ENCODE data around the gene SSBP4. TPM values are rescaled to one million over a fixed set of nuclear protein-coding genes. Genes with fewer than 3 reads are reported as not detected.

Gene SSBP4
- total RNA-seq, 1 donor from 2014 or later = 28.5 TPM

GRCh38 chr19:18385675-18386542 is 33.3 kb upstream of the SSBP4 start, which contains the start of gene GDF15:
Gene GDF15 (plus strand): TSS chr19:18386158. CDS start chr19:18386190, 32 bp downstream.
- Mint-ChIP-seq H3K36me3 (ENCODE audit: low read depth) (peaks cover 9% of the 10 kb centered on the region), H3K9me3 (no peaks in the 10 kb centered on the region), H3K27ac (no peak within 1 kb of the TSS), H3K4me1 (peaks cover 27% of the 10 kb centered on the region), H3K27me3 (peaks cover 14% of the 10 kb centered on the region), H3K4me3 (no peak within 1 kb of the TSS)
- peak; percentile 37 for DNase-seq
- ChIA-PET POLR2A (no interaction called here), CTCF (interaction anchor here (0.6 kb wide), 2 partner anchors 15 to 26 kb away, joined by 3 to 4 read pairs; no protein-coding TSS in a partner anchor)
- intact Hi-C loops (cut with micrococcal nuclease) = loop anchor here (5.0 kb wide), 1 partner anchor 34 kb away; no protein-coding TSS in a partner anchor
- ATAC-seq (ENCODE audit: low read depth) = no peak
- TF ChIP-seq CTCF (IDR thresholded peaks at IDR 0.05) = no peak

GRCh38 chr19:18386543-18387271 is 32.5 kb upstream of the SSBP4 start:
- no peak for DNase-seq
- Mint-ChIP-seq H3K36me3 (ENCODE audit: low read depth) (peaks cover 11% of the 10 kb centered on the region), H3K9me3 (no peaks in the 10 kb centered on the region), H3K4me1 (peaks cover 29% of the 10 kb centered on the region), H3K27me3 (peaks cover 14% of the 10 kb centered on the region), H3K4me3 (no peak overlapping the region), H3K27ac (no peak overlapping the region)
- CTCF ChIA-PET = interaction anchor here (0.6 to 4.6 kb wide), 4 partner anchors 15 to 107 kb away, joined by 3 to 67 read pairs (median 22); partner anchors contain the start of gene JUND
- no peak for ATAC-seq (ENCODE audit: low read depth)
- POLR2A ChIA-PET = no interaction called here
- no peak for TF ChIP-seq CTCF (IDR thresholded peaks at IDR 0.05)
- intact Hi-C loops (cut with micrococcal nuclease) = loop anchor here (5.0 kb wide), 1 partner anchor 34 kb away; no protein-coding TSS in a partner anchor

- peaks cover 45% of the 10 kb centered on the region for H3K4me1 Mint-ChIP-seq
- CTCF ChIA-PET = interaction anchor here (0.7 to 4.6 kb wide), 19 partner anchors 8 to 218 kb away, joined by 3 to 67 read pairs (median 6); partner anchors contain the start of genes JUND, LRRC25, RAB3A and SSBP4
- peaks cover 11% of the 10 kb centered on the region for H3K36me3 Mint-ChIP-seq (ENCODE audit: low read depth)
- peaks cover 6% of the 10 kb centered on the region for H3K27me3 Mint-ChIP-seq
- H3K4me3 Mint-ChIP-seq = peak overlapping the region; percentile 76
- no peak overlapping the region for H3K27ac Mint-ChIP-seq
- H3K9me3 Mint-ChIP-seq = no peaks in the 10 kb centered on the region
- DNase-seq (peak; percentile 87), ATAC-seq (ENCODE audit: low read depth) (peak; percentile 82)
- POLR2A ChIA-PET = interaction anchor here (0.6 to 2.4 kb wide), 14 partner anchors 8 to 297 kb away, joined by 3 to 24 read pairs (median 4); partner anchors contain the start of genes JUND, LRRC25, LSM4 and SSBP4
- intact Hi-C loops (cut with micrococcal nuclease) = loop anchor here (1.0 to 5.0 kb wide), 5 partner anchors 9 to 36 kb away; partner anchors contain the start of gene LRRC25
- TF ChIP-seq CTCF (IDR thresholded peaks at IDR 0.05) = peak; percentile 92
Observed at GRCh38 chr19:18388100-18388959, 30.9 kb upstream of the SSBP4 start.

- ATAC-seq (ENCODE audit: low read depth) (no peak), DNase-seq (no peak)
- TF ChIP-seq CTCF (IDR thresholded peaks at IDR 0.05) = no peak
- H3K27me3 Mint-ChIP-seq = peaks cover 5% of the 10 kb centered on the region
- H3K4me1 Mint-ChIP-seq = peaks cover 53% of the 10 kb centered on the region
- H3K36me3 Mint-ChIP-seq (ENCODE audit: low read depth) = peaks cover 11% of the 10 kb centered on the region
- intact Hi-C loops (cut with micrococcal nuclease) = loop anchor here (1.0 to 5.0 kb wide), 5 partner anchors 8 to 37 kb away; partner anchors contain the start of gene LRRC25
- peak overlapping the region; percentile 7 for H3K4me3 Mint-ChIP-seq
- CTCF ChIA-PET = interaction anchor here (0.8 to 4.6 kb wide), 17 partner anchors 7 to 218 kb away, joined by 3 to 67 read pairs (median 6); partner anchors contain the start of genes JUND, LRRC25 and SSBP4
- POLR2A ChIA-PET = interaction anchor here (0.6 to 2.4 kb wide), 14 partner anchors 8 to 985 kb away, joined by 3 to 24 read pairs (median 4); partner anchors contain the start of genes JUND, LRRC25, LSM4 and SSBP4
- no peaks in the 10 kb centered on the region for H3K9me3 Mint-ChIP-seq
- H3K27ac Mint-ChIP-seq = no peak overlapping the region
Observed at GRCh38 chr19:18388960-18389725, 30.1 kb upstream of the SSBP4 start.

All from activated B cell treated with CpG ODN at 0.5 μM for 24 hours (primary cell).